NAMALWA (cell line): ENCODE measurements around the gene LITAFD.
"Not testable (repeated sequence)": the region's sequence is repeated elsewhere in the genome, so short reads cannot be mapped to it uniquely, and the experiment has no call there.

Experiments
- DNase-seq: peaks from one replicate; pipeline ENCODE4 v3.0.0-alpha.2; 2015; ENCODE audit warnings: low spot score

Gene LITAFD

GRCh38 chr16:8882041-8882617 lies at the start of gene LITAFD:
LITAFD (plus strand) TSS chr16:8882351; CDS start chr16:8884356, 2,005 bp downstream.
- no peak for DNase-seq

- no peak for DNase-seq
These were observed 49.4 kb upstream of the LITAFD start for GRCh38 chr16:8832717-8833105.

- DNase-seq: not testable (repeated sequence)
These were observed 45.4 kb upstream of the LITAFD start for GRCh38 chr16:8836797-8837196.

DNA sequence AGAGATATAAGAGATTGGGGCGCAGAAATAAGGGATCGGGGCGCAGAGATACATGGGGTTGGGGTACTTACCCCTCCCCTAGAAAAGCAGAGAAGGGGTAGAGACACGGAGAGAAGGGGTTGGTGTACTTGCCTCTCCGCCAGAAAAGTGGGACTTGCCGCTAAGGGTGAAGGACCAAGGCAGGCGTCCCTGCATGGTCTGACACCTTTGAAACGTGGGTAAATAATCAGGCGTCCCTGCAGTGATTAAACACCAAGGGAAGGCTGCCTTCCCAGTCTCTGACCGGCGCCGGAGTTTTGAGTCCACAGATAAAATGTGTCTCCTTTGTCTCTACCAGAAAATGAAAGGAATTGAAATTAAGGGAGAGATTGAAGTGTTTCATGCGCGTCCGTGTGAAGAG lies 44.6 kb upstream of the LITAFD start:
- not testable (repeated sequence) for DNase-seq

DNA sequence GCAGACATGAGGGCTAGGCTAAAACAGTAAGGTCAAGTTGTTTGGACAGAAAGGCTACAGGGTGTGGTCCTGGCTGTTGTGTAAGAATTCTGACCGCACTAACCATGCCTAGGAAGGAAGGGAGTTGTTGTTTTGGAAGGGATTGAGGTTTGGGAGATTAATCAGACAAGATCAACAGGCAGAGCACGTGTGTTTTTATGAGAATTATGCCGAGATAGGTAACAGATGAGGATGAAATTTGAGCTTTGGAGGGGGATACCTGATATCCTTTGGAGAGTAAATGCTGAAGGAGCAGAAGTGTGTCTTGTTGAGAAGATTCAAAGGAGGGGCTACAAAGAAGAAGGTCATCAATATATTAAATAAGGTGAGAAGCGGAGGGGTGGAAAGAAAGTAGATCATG lies 40.1 kb upstream of the LITAFD start:
- not testable (repeated sequence) for DNase-seq

DNA sequence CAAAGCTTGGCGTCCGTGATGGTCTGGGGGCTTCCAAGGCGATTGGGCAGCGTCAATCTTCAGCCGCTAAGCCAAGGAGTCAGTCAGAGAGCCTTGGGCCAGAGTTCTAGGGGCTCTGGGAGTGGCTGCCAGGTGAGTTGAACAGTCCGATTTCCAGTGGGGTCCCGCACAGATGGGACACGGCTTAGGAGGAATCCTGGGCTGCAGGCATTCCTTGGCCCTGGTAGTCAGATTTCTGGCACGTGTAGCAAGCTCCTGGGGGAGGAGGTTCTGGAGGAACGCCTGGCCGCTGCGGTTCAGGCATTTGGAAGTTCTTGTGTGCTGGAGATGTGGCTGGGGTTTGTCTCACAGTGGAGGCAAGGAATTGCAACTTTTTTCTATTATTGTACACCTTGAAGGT lies 38.9 kb upstream of the LITAFD start:
- not testable (repeated sequence) for DNase-seq

DNA sequence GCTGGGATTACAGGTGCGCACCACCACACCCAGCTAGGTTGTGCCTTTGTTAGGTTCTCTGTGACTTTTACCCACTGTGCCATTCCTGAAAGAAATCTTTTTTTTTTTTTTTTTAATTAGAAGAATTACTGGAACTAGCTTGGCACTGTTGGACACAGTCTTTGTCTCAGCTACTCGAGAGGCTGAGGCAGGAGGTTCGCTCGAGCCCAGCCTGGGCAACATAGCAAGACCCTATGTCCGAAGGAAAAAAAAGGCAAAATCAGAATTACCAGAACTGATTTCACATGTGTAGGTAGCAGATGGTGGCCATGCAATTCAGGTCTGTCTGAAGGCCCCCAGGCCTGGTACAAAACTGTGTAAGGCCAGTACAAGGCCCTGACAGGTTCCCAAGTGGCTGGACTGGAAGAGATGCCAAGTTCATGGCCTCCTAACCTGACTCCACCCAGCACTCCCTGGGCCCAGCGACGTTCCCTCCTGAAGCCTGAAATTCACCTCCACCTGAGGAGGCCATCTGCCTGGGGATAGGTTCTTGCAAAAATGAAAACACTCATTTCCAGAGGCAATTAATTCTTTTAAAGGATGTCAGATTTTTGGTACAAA lies 36.4 kb upstream of the LITAFD start:
- DNase-seq: no peak

DNA sequence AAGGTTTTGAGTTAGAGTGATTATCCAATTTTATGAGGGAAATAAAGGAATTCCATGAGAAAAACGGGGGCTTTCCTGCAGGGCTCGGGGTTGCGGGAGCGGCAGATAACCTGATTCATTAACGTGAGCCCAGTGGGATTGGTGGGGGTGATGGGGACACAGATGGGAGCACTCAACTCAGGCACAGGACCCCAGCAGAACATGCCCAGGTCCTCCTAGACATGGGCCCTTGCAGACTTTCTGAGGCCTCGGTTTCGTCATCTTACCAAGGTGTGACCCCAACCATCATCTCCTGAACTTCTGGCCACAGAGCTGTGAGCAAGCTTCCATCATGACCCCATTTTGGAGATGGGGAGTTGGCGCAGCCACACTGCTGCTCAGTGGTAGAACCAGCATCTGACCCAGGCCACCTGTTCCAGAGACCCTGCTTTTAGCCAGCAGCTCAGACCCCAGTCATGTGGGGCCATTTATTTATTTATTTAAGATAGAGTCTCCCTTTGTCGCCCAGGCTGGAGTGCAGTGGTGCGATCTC lies 35.7 kb upstream of the LITAFD start:
- no peak for DNase-seq

GRCh38 chr16:8847145-8847544 lies 35.0 kb upstream of the LITAFD start:
- DNase-seq: no peak

DNA sequence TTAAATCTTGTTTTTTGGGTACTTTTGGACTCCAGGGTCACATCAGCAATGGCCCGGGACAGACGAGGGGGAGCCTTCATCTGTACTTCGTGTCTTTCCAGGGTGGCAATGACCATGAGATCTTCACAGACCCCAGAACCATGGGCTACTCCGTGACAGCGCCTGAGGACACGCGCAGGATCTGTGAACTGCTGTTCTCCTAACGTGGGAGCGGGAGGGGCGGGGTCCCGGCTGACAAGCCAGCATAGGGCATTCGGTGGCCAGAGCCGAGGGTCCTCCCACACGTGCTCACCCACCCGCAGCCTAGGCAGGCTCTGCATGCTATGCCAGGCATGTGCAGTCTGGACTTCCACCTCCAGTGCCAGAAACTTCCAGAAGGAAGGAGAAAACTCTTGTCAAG lies 34.5 kb upstream of the LITAFD start:
- no peak for DNase-seq

GRCh38 chr16:8848231-8848938 lies 33.8 kb upstream of the LITAFD start:
- DNase-seq: no peak

DNA sequence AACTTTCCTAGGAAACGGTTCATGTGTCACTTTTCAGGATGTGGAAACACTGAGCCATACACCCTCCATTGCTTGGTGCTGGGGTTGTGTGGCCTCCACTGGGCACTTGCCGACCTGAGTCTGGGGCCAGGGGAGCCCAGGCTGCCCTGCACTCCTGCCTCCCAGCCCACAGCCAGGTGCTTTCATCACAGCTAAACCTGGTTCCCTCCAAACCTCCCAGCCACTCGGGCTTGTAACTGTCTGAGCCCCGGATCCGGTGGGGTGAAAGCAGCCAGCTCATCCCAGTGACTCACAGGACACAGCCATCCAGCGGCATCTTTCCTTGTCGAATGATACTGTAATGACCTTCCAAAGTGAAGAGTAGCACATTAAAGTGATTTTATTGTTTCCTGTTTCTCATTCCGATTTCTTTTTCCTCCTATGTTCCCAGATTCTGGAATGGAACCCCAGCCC lies 33.2 kb upstream of the LITAFD start:
- DNase-seq: no peak

- no peak for DNase-seq
These were observed 32.6 kb upstream of the LITAFD start for GRCh38 chr16:8849411-8850011.

DNA sequence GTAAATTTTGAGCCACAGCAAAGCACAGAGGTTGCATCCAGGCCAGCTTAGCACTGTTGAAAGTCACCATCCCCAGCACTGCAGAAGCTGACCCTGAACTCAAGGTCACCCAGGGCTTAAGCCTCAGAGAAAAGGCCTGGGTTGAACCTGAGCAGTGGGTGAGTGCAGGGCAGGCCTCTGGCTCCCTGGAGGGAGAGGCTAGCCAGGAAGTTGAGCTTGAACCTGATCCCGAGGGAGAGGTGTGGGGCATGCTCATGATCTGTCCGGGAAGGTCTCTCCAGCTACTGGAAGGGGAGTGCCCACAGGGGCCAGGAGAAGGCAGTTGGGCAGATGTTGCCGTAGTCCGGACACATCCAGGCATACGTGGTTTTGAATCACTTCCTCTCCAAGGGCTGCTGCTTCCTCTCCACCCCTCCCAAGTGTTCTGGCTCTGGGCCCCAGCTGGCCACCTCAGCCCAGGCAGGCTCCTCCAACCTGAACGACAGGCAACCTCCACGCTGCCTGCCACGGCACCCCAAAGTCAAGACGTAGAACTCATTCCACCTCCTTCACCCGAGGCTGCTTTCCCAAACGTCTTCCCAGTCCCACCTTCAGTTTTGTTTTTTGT lies 31.8 kb upstream of the LITAFD start:
- no peak for DNase-seq

- DNase-seq: no peak
These were observed 30.3 kb upstream of the LITAFD start for GRCh38 chr16:8851761-8852403.

DNA sequence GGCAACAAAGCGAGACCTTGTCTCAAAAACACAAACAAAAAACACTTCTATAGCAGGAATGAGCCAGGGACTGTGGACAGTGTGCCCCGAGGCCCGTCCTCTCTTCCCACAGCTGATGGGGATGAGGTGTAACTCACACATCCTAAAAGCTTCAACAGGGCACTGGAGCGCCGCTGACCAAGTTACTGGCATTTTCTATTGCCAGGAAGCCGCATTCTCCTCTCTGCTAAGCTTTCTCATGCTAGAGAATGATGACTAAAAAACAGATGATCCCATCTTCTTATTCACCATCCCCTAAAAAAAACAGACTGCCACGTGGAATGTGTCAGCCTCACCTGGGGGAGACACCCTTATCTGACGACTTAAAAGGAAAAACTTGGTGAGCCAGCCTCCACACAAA lies 29.6 kb upstream of the LITAFD start:
- DNase-seq: no peak

- DNase-seq: no peak
These were observed 29.0 kb upstream of the LITAFD start for GRCh38 chr16:8853150-8853549.

GRCh38 chr16:8853611-8854010 lies 28.5 kb upstream of the LITAFD start:
- no peak for DNase-seq

DNA sequence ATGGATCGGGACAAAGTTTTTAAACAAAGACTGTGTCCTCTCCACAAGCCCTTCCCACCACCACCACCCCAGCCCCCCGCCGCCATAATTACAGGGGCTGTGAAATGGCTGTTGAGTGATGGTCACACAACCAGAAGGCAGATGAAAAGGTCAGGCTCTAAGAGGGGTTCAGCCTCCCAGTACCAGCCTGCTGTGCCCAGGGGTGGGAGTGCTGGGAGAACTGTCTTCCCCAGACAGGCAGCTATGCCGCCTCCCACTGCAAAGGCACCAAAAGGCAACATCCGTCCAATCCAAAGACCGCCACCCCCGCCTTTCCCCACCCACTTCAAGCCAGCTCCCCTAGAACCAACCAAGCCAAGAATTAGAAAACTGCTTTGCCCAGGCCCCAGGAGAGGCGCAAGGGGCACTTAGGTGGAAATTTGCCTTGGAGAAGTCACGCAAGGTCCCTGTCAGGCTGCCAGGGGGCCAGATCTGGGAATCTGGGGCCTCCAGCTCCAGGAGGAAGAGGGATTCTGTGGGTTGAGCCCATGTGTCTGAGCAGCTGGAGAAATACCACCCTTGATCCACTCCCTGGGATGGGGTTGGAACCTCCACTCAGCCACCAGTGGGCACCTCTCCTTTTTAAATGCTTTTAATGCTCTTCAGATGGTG lies 27.7 kb upstream of the LITAFD start:
- DNase-seq: no peak

- peak; percentile 44 for DNase-seq
These were observed 26.9 kb upstream of the LITAFD start for GRCh38 chr16:8855051-8855786.

GRCh38 chr16:8855972-8856371 lies 26.2 kb upstream of the LITAFD start:
- DNase-seq: no peak
